ENCODE measurements around the gene SLC7A6OS. TPM values are rescaled to one million over a fixed set of nuclear protein-coding genes. Genes with fewer than 3 reads are reported as not detected.

SLC7A6OS gene
- total RNA-seq, 2 experiments from 2014 or later: 28.6 to 33.4 TPM

GRCh38 chr16:68263559-68264127 is 47.1 kb downstream of the SLC7A6OS start:
- peaks cover 55% of the 10 kb centered on the region for H3K4me1 ChIP-seq (ENCODE audit: insufficient read depth, low read length, poor library complexity, severe bottlenecking)
- no peak for TF ChIP-seq CTCF (conservative IDR thresholded peaks at IDR 0.05; ENCODE audit: low read length)
- TF ChIP-seq EZH2phosphoT487 (IDR thresholded peaks at IDR 0.05; ENCODE audit: borderline replicate concordance, low read depth, low read length): no peak
- peaks cover 32% of the 10 kb centered on the region for H3K36me3 ChIP-seq (ENCODE audit: insufficient read depth, low read length)
- CTCF ChIA-PET (ENCODE audit: unreplicated experiment): interaction anchor here (0.7 to 2.2 kb wide), 8 partner anchors 9 to 65 kb away, joined by 3 to 15 read pairs (median 4); partner anchors contain the start of genes PRMT7 and SLC7A6OS
- peak overlapping the region; percentile 80 for H3K27ac ChIP-seq (ENCODE audit: low read depth, low read length, poor library complexity, severe bottlenecking)
- peak overlapping the region; percentile 76 for H2AFZ ChIP-seq (ENCODE audit: low read length)
- H3K4me2 ChIP-seq (ENCODE audit: low read length): peak overlapping the region; percentile 92
- POLR2A ChIA-PET: interaction anchor here (0.6 to 2.7 kb wide), 12 partner anchors 9 to 457 kb away, joined by 3 to 13 read pairs (median 4); partner anchors contain the start of genes PRMT7, SLC7A6OS and TSNAXIP1
- H3K4me3 ChIP-seq (ENCODE audit: low read depth, low read length, poor library complexity, severe bottlenecking): peak overlapping the region; percentile 75
- peaks cover 38% of the 10 kb centered on the region for H3K79me2 ChIP-seq (ENCODE audit: insufficient read depth, low read depth, low read length)
- peaks cover 3% of the 10 kb centered on the region; the same call in 1 of the 2 replicates for H4K20me1 ChIP-seq (ENCODE audit: insufficient read depth, low read length)
- BruUV-seq (replicated peaks): no TSS peak
- no peaks in the 10 kb centered on the region for H3K9me3 ChIP-seq (ENCODE audit: low read length)
- no peak for DNase-seq (ENCODE audit: low spot score)
- H3K9me2 ChIP-seq (ENCODE audit: insufficient read depth, low read length): no peaks in the 10 kb centered on the region
- intact Hi-C loops (cut with micrococcal nuclease; ENCODE audit: unreplicated experiment): loop anchor here (1.0 kb wide), 2 partner anchors 22 to 47 kb away; partner anchors contain the start of gene SLC7A6OS

- ChIA-PET CTCF (ENCODE audit: unreplicated experiment) (interaction anchor here (0.5 to 2.9 kb wide), 2 partner anchors 69 to 119 kb away, joined by 5 to 17 read pairs; no protein-coding TSS in a partner anchor), POLR2A (interaction anchor here (1.0 to 2.8 kb wide), 4 partner anchors 13 to 70 kb away, joined by 4 to 13 read pairs (median 8); partner anchors contain the start of gene PLA2G15)
- BruUV-seq (replicated peaks): no TSS peak
- TF ChIP-seq EZH2phosphoT487 (IDR thresholded peaks at IDR 0.05; ENCODE audit: borderline replicate concordance, low read depth, low read length) (no peak), CTCF (conservative IDR thresholded peaks at IDR 0.05; ENCODE audit: low read length) (no peak)
- Histone ChIP-seq H3K4me1 (ENCODE audit: insufficient read depth, low read length, poor library complexity, severe bottlenecking) (peaks cover 60% of the 10 kb centered on the region), H3K79me2 (ENCODE audit: insufficient read depth, low read depth, low read length) (no peaks in the 10 kb centered on the region), H4K20me1 (ENCODE audit: insufficient read depth, low read length) (no peaks in the 10 kb centered on the region), H3K4me3 (ENCODE audit: low read depth, low read length, poor library complexity, severe bottlenecking) (no peak overlapping the region), H3K27ac (ENCODE audit: low read depth, low read length, poor library complexity, severe bottlenecking) (peak overlapping the region; percentile 94), H2AFZ (ENCODE audit: low read length) (no peak overlapping the region), H3K9me3 (ENCODE audit: low read length) (no peaks in the 10 kb centered on the region), H3K9me2 (ENCODE audit: insufficient read depth, low read length) (no peaks in the 10 kb centered on the region), H3K4me2 (ENCODE audit: low read length) (no peak overlapping the region), H3K36me3 (ENCODE audit: insufficient read depth, low read length) (peaks cover 47% of the 10 kb centered on the region)
- intact Hi-C loops (cut with micrococcal nuclease; ENCODE audit: unreplicated experiment): loop anchor here (10.0 kb wide), 1 partner anchor 236 kb away; no protein-coding TSS in a partner anchor
- no peak for DNase-seq (ENCODE audit: low spot score)
Measured at GRCh38 chr16:68259007-68259825, 51.5 kb downstream of the SLC7A6OS start.

Measured in OCI-LY7 (cell line).